Measurements from ENCODE around the gene DSG3. TPM values are rescaled to one million over a fixed set of nuclear protein-coding genes. Genes with fewer than 3 reads are reported as not detected.

Gene DSG3
- not detected for total RNA-seq
- long read RNA-seq: 0 reads

GRCh38 chr18:31447530-31448191, at the start of gene DSG3:
Gene DSG3, plus strand, starts transcription at chr18:31447741. Its CDS starts 137 bp downstream, at chr18:31447878.
- intact Hi-C loops (cut with DNase I): no loop called here
- DNase-seq (ENCODE audit: low spot score): no peak

GRCh38 chr18:31398191-31398590, 49.4 kb upstream of the DSG3 start:
- intact Hi-C loops (cut with DNase I): no loop called here
- no peak for DNase-seq (ENCODE audit: low spot score)

- intact Hi-C loops (cut with DNase I): no loop called here
- no peak for DNase-seq (ENCODE audit: low spot score)
These were observed 48.1 kb upstream of the DSG3 start for GRCh38 chr18:31399306-31400032.

GRCh38 chr18:31401156-31402025, 46.1 kb upstream of the DSG3 start:
- no peak for DNase-seq (ENCODE audit: low spot score)
- intact Hi-C loops (cut with DNase I): no loop called here

GRCh38 chr18:31402026-31402373, 45.5 kb upstream of the DSG3 start:
- intact Hi-C loops (cut with DNase I): no loop called here
- no peak for DNase-seq (ENCODE audit: low spot score)

- DNase-seq (ENCODE audit: low spot score): no peak
- intact Hi-C loops (cut with DNase I): no loop called here
These were observed 44.1 kb upstream of the DSG3 start for GRCh38 chr18:31403409-31403808.

- DNase-seq (ENCODE audit: low spot score): no peak
- intact Hi-C loops (cut with DNase I): no loop called here
These were observed 39.9 kb upstream of the DSG3 start for GRCh38 chr18:31407649-31408048.

- intact Hi-C loops (cut with DNase I): no loop called here
- DNase-seq (ENCODE audit: low spot score): no peak
These were observed 38.3 kb upstream of the DSG3 start for GRCh38 chr18:31409276-31409675.

GRCh38 chr18:31410716-31411483, 36.6 kb upstream of the DSG3 start:
- intact Hi-C loops (cut with DNase I): no loop called here
- DNase-seq (ENCODE audit: low spot score): no peak

GRCh38 chr18:31413137-31413536, 34.4 kb upstream of the DSG3 start:
- intact Hi-C loops (cut with DNase I): no loop called here
- no peak for DNase-seq (ENCODE audit: low spot score)

- intact Hi-C loops (cut with DNase I): no loop called here
- no peak for DNase-seq (ENCODE audit: low spot score)
These were observed 29.7 kb upstream of the DSG3 start for GRCh38 chr18:31417850-31418249.

GRCh38 chr18:31419457-31419932, 28.0 kb upstream of the DSG3 start:
- intact Hi-C loops (cut with DNase I): no loop called here
- DNase-seq (ENCODE audit: low spot score): no peak

- intact Hi-C loops (cut with DNase I): no loop called here
- DNase-seq (ENCODE audit: low spot score): no peak
These were observed 27.5 kb upstream of the DSG3 start for GRCh38 chr18:31420032-31420431.

- DNase-seq (ENCODE audit: low spot score): no peak
- intact Hi-C loops (cut with DNase I): no loop called here
These were observed 27.0 kb upstream of the DSG3 start for GRCh38 chr18:31420524-31420923.

GRCh38 chr18:31424383-31424988, 23.1 kb upstream of the DSG3 start:
- no peak for DNase-seq (ENCODE audit: low spot score)
- intact Hi-C loops (cut with DNase I): no loop called here

- no peak for DNase-seq (ENCODE audit: low spot score)
- intact Hi-C loops (cut with DNase I): no loop called here
These were observed 21.5 kb upstream of the DSG3 start for GRCh38 chr18:31426021-31426420.

GRCh38 chr18:31426871-31427406, 20.6 kb upstream of the DSG3 start:
- intact Hi-C loops (cut with DNase I): no loop called here

GRCh38 chr18:31428211-31428610, 19.3 kb upstream of the DSG3 start:
- intact Hi-C loops (cut with DNase I): no loop called here
- DNase-seq (ENCODE audit: low spot score): no peak

More at GRCh38 chr18:31426871-31427406, 20.6 kb upstream of the DSG3 start:
- DNase-seq (ENCODE audit: low spot score): no peak

- no peak for DNase-seq (ENCODE audit: low spot score)
- intact Hi-C loops (cut with DNase I): no loop called here
These were observed 17.9 kb upstream of the DSG3 start for GRCh38 chr18:31429623-31430022.

Data from cardiac septum (tissue), 1 donor.